GM13976 (cell line): Measurements from ENCODE around the gene ANKRD31.

Source experiments
- DNase-seq: peaks from one replicate; pipeline ENCODE4 v3.0.0; 2012; ENCODE audit warnings: low spot score
- in situ Hi-C: fragments of 300-500 bp; cut with MboI; formaldehyde crosslinking; loops from one replicate; pipeline ENCODE4 v1.12.0; 2022; ENCODE audit warnings: low sequenced_read_pairs, mixed read lengths, inconsistent platforms; ENCODE audit not compliant: unreplicated experiment
- TF ChIP-seq, protein P1 (sequence below): IDR thresholded peaks from 2 replicates; pipeline ENCODE4 v1.5.1; 2012; ENCODE audit warnings: borderline replicate concordance, mild to moderate bottlenecking; ENCODE audit not compliant: insufficient read depth; ENCODE audit errors: extremely low read depth, missing control alignments, control extremely low read depth

ANKRD31 gene

GRCh38 chr5:75052192-75053053 lies 184.3 kb downstream of the ANKRD31 start, which contains the start of gene GCNT4:
TSS of gene GCNT4 (minus strand) at chr5:75052558. CDS start at chr5:75030037, 22,521 bp downstream.
- TF ChIP-seq, protein P1, sequence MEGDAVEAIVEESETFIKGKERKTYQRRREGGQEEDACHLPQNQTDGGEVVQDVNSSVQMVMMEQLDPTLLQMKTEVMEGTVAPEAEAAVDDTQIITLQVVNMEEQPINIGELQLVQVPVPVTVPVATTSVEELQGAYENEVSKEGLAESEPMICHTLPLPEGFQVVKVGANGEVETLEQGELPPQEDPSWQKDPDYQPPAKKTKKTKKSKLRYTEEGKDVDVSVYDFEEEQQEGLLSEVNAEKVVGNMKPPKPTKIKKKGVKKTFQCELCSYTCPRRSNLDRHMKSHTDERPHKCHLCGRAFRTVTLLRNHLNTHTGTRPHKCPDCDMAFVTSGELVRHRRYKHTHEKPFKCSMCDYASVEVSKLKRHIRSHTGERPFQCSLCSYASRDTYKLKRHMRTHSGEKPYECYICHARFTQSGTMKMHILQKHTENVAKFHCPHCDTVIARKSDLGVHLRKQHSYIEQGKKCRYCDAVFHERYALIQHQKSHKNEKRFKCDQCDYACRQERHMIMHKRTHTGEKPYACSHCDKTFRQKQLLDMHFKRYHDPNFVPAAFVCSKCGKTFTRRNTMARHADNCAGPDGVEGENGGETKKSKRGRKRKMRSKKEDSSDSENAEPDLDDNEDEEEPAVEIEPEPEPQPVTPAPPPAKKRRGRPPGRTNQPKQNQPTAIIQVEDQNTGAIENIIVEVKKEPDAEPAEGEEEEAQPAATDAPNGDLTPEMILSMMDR: no peak
- DNase-seq: peak; percentile 50
- in situ Hi-C loops: no loop called here

- DNase-seq: no peak
- in situ Hi-C loops: no loop called here
Measured at GRCh38 chr5:75051217-75051751, 185.4 kb downstream of the ANKRD31 start.

DNA sequence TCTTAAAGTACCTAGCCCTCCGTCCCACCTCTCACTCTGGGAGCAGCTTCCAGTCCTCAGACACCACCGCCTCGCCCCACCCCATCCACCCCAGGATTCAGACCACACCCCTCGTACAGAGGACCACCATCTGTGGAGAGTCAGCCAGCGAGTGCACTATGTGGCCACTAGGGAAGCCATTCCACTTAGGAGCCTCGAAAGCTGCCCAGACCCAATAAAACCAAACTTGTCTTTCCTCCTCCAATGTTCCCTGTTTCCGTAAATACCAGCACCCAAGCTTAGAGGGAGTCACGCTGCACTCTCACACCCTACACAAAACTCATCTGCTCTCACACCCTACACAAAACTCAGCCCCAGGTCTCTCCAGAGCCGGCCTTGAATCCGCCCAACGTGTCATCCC lies 186.3 kb downstream of the ANKRD31 start:
- no peak for DNase-seq
- in situ Hi-C loops: no loop called here
- TF ChIP-seq, protein P1: no peak

More at GRCh38 chr5:75051217-75051751, 185.4 kb downstream of the ANKRD31 start:
- TF ChIP-seq, protein P1: no peak

GRCh38 chr5:75049456-75050351 lies 187.0 kb downstream of the ANKRD31 start:
- in situ Hi-C loops: no loop called here
- TF ChIP-seq, protein P1: peak; percentile 49
- peak; percentile 54 for DNase-seq

- TF ChIP-seq, protein P1: no peak
- peak; percentile 25 for DNase-seq
- in situ Hi-C loops: no loop called here
Measured at GRCh38 chr5:75048457-75048953, 188.2 kb downstream of the ANKRD31 start.

GRCh38 chr5:75047356-75047755 lies 189.3 kb downstream of the ANKRD31 start:
- in situ Hi-C loops: no loop called here
- TF ChIP-seq, protein P1: no peak
- DNase-seq: no peak
